SU-DHL-6 (cell line): ENCODE results near the gene SCAF1.
"Not testable (repeated sequence)": the region's sequence is repeated elsewhere in the genome, so short reads cannot be mapped to it uniquely, and the experiment has no call there.

Experiments used
- H2AFZ ChIP-seq: fragments of 200-600 bp; sonication (generic); 2 replicates; pipeline ENCODE4 v1.6.1; 2014; ENCODE audit warnings: low read depth, mild to moderate bottlenecking, moderate library complexity, mixed read lengths, antibody characterized with exemption, low read length; ENCODE audit not compliant: severe bottlenecking
- H3F3A ChIP-seq: fragments of 200-600 bp; shearing (Covaris generic); 2 replicates; pipeline ENCODE4 v1.6.0; 2016; ENCODE audit warnings: antibody characterized with exemption, mild to moderate bottlenecking; ENCODE audit not compliant: insufficient read depth
- H3K27ac ChIP-seq: fragments of 200-600 bp; sonication (generic); 2 replicates; pipeline ENCODE4 v1.5.1; 2016; ENCODE audit warnings: low read depth, mild to moderate bottlenecking, low read length, moderate library complexity, mixed read lengths
- H3K27me3 ChIP-seq: fragments of 200-600 bp; sonication (generic), shearing (Covaris generic); 2 replicates; pipeline ENCODE4 v1.6.0; 2014; ENCODE audit warnings: mild to moderate bottlenecking, low read length
- H3K36me3 ChIP-seq: fragments of 200-600 bp; sonication (generic); 2 replicates; pipeline ENCODE4 v1.6.1; 2014; ENCODE audit warnings: mild to moderate bottlenecking, low read length, mixed read lengths
- H3K4me2 ChIP-seq: fragments of 300-600, 200-600 bp; shearing (Covaris generic), sonication (generic); 2 replicates; pipeline ENCODE4 v1.6.0; 2014; ENCODE audit warnings: low read length, low read depth, mild to moderate bottlenecking; ENCODE audit not compliant: poor library complexity, severe bottlenecking
- H3K4me3 ChIP-seq: fragments of 200-600 bp; sonication (generic); 2 replicates; pipeline ENCODE4 v1.5.1; 2014; ENCODE audit warnings: antibody characterized with exemption, low read length, mild to moderate bottlenecking, mixed read lengths; ENCODE audit not compliant: insufficient read depth, poor library complexity, severe bottlenecking
- H3K79me2 ChIP-seq: fragments of 200-600 bp; sonication (generic); 2 replicates; pipeline ENCODE4 v1.6.1; 2014; ENCODE audit warnings: mild to moderate bottlenecking, low read length, moderate library complexity; ENCODE audit not compliant: insufficient read depth
- H3K9ac ChIP-seq: fragments of 200-600 bp; sonication (generic); 2 replicates; pipeline ENCODE4 v1.7.0; 2014; ENCODE audit warnings: mild to moderate bottlenecking, low read length
- H3K9me2 ChIP-seq: fragments of 200-600 bp; sonication (generic); replicated peaks from 2 replicates; pipeline ENCODE4 v1.6.1; 2014; ENCODE audit warnings: low read length; ENCODE audit not compliant: insufficient read depth
- H3K9me3 ChIP-seq: fragments of 200-600 bp; sonication (generic); 2 replicates; pipeline ENCODE4 v1.6.1; 2014; ENCODE audit warnings: low read length, mixed read lengths; ENCODE audit not compliant: insufficient read depth
- H4K20me1 ChIP-seq: fragments of 200-600 bp; sonication (generic); 2 replicates; pipeline ENCODE4 v1.6.1; 2014; ENCODE audit warnings: low read depth, mild to moderate bottlenecking, antibody characterized with exemption, low read length, moderate library complexity, mixed read lengths
- CTCF ChIP-seq: fragments of 200-600 bp; sonication (generic); IDR thresholded peaks from one replicate; pipeline ENCODE4 v1.5.1; 2017; ENCODE audit warnings: antibody characterized with exemption, mild to moderate bottlenecking, low read length, moderate library complexity; ENCODE audit not compliant: insufficient read depth, poor library complexity, severe bottlenecking
- EZH2phosphoT487 ChIP-seq: fragments of 200-600 bp; sonication (generic), shearing (Covaris generic); conservative IDR thresholded peaks from 2 replicates; pipeline ENCODE4 v1.6.1; 2018; ENCODE audit warnings: mild to moderate bottlenecking, antibody characterized with exemption, low read length, moderate library complexity, mixed read lengths

The SCAF1 gene

DNA sequence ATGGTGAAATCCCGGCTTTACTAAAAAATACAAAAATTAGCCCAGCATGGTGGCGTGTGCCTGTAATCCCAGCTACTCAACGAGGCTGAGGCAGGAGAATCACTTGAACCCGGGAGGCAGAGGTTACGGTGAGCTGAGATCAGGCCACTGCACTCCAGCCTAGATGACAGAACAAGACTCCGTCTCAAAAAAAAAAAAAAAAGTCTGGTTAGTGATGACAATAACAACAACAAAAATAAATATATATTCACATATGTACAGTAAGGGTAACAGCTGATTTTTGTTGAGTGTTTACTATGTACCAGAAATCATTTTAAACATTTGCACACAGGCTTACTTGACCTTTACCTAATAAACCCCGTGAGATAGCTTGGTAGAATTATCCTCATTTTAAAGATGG is 25.1 kb upstream of the SCAF1 start:
- Histone ChIP-seq H3K79me2 (0 out of 2 replicates have a peak, but pooled peaks cover 4% of the 10 kb centered on the region), H3K4me3 (no peak overlapping the region), H3K9ac (no peak overlapping the region), H3K27ac (no peak overlapping the region), H3F3A (no peaks in the 10 kb centered on the region), H3K9me2 (no peaks in the 10 kb centered on the region), H3K27me3 (no peaks in the 10 kb centered on the region), H3K9me3 (no peaks in the 10 kb centered on the region), H3K36me3 (no peaks in the 10 kb centered on the region), H3K4me2 (no peak overlapping the region), H4K20me1 (no peaks in the 10 kb centered on the region), H2AFZ (no peak overlapping the region)
- TF ChIP-seq EZH2phosphoT487: no peak
- no peak for TF ChIP-seq CTCF

DNA sequence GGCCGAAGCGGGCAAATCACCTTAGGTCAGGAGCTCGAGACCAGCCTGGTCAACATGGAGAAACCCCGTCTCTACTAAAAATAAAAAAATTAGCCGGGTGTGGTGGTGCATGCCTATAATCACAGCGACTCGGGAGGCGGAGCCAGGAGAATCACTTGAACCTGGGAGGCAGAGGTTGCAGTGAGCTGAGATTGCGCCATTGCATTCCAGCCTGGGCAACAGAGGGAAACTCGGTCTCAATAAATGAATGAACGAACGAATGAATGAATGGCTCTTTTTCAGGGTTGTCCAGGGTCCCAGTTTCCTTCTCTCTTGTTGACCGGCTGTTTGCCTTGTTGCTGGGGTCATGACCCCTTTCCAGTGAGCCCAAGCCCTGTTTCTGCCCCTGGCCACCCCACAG is 24.1 kb upstream of the SCAF1 start:
- not testable (repeated sequence) for H4K20me1 ChIP-seq, H3K27me3 ChIP-seq, H3K9me3 ChIP-seq, H3K79me2 ChIP-seq, H3F3A ChIP-seq, H3K4me3 ChIP-seq, H2AFZ ChIP-seq, H3K27ac ChIP-seq, H3K9ac ChIP-seq, H3K36me3 ChIP-seq, H3K9me2 ChIP-seq, H3K4me2 ChIP-seq

GRCh38 chr19:49624967-49625910 is 16.8 kb upstream of the SCAF1 start:
- Histone ChIP-seq H3F3A (no peaks in the 10 kb centered on the region), H3K79me2 (no peaks in the 10 kb centered on the region), H3K36me3 (no peaks in the 10 kb centered on the region), H3K4me2 (no peak overlapping the region), H3K9ac (no peak overlapping the region), H3K9me2 (no peaks in the 10 kb centered on the region), H3K9me3 (no peaks in the 10 kb centered on the region), H3K27ac (no peak overlapping the region), H3K4me3 (no peak overlapping the region), H2AFZ (no peak overlapping the region), H4K20me1 (no peaks in the 10 kb centered on the region), H3K27me3 (no peaks in the 10 kb centered on the region)
- TF ChIP-seq CTCF (no peak), EZH2phosphoT487 (no peak)

- Histone ChIP-seq H3K4me3 (no peak overlapping the region), H3K36me3 (no peaks in the 10 kb centered on the region), H3K27ac (no peak overlapping the region), H3K27me3 (no peaks in the 10 kb centered on the region), H2AFZ (no peak overlapping the region), H3K9ac (no peak overlapping the region), H3K79me2 (no peaks in the 10 kb centered on the region), H3K4me2 (no peak overlapping the region), H4K20me1 (no peaks in the 10 kb centered on the region), H3K9me3 (no peaks in the 10 kb centered on the region), H3K9me2 (no peaks in the 10 kb centered on the region), H3F3A (no peaks in the 10 kb centered on the region)
- TF ChIP-seq CTCF: no peak
- no peak for TF ChIP-seq EZH2phosphoT487
Observed at GRCh38 chr19:49626226-49626625, 15.8 kb upstream of the SCAF1 start.
